Kidney capillary endothelial cell (primary cell): ENCODE results near the gene LRRC36.
A peak's percentile ranks its signal among the peaks of the same experiment; 100 is the strongest.

Experiments used
- DNase-seq: peaks from one replicate; pipeline ENCODE4 v3.0.0-alpha.2; 2018; ENCODE audit warnings: low spot score

Gene LRRC36

GRCh38 chr16:67391424-67392300 lies 65.0 kb downstream of the LRRC36 start:
- no peak for DNase-seq

- DNase-seq = no peak
Observed at GRCh38 chr16:67392301-67393059, 65.9 kb downstream of the LRRC36 start.

GRCh38 chr16:67393111-67393787 lies 66.6 kb downstream of the LRRC36 start, which contains the start of gene TPPP3:
Gene TPPP3, minus strand, starts transcription at chr16:67393498. Its CDS starts 2,387 bp downstream, at chr16:67391111.
- DNase-seq = peak; percentile 83

- DNase-seq = no peak
Observed at GRCh38 chr16:67393788-67394154, 67.2 kb downstream of the LRRC36 start.

- no peak for DNase-seq
Observed at GRCh38 chr16:67394155-67395104, 67.8 kb downstream of the LRRC36 start.

- no peak for DNase-seq
Observed at GRCh38 chr16:67395105-67395457, 68.5 kb downstream of the LRRC36 start.

- DNase-seq = no peak
Observed at GRCh38 chr16:67395458-67396158, 69.0 kb downstream of the LRRC36 start.

GRCh38 chr16:67396159-67397035 lies 69.8 kb downstream of the LRRC36 start:
- DNase-seq = peak; percentile 50

GRCh38 chr16:67397036-67397801 lies 70.6 kb downstream of the LRRC36 start:
- no peak for DNase-seq

- no peak for DNase-seq
Observed at GRCh38 chr16:67397812-67398545, 71.4 kb downstream of the LRRC36 start.

GRCh38 chr16:67398546-67399217 lies 72.1 kb downstream of the LRRC36 start:
- no peak for DNase-seq

GRCh38 chr16:67399218-67399733 lies 72.7 kb downstream of the LRRC36 start:
- no peak for DNase-seq

- DNase-seq = no peak
Observed at GRCh38 chr16:67399749-67400704, 73.4 kb downstream of the LRRC36 start.

- no peak for DNase-seq
Observed at GRCh38 chr16:67400901-67401300, 74.3 kb downstream of the LRRC36 start.

- no peak for DNase-seq
Observed at GRCh38 chr16:67403976-67404555, 77.5 kb downstream of the LRRC36 start.

- DNase-seq = no peak
Observed at GRCh38 chr16:67404740-67405226, 78.2 kb downstream of the LRRC36 start.
